ENCODE measurements around the gene COPG1. TPM values are rescaled to one million over a fixed set of nuclear protein-coding genes. Genes with fewer than 3 reads are reported as not detected.
A peak's percentile ranks its signal among the peaks of the same experiment; 100 is the strongest.

COPG1 gene
- total RNA-seq, 1 donor from 2014 or later: 65.4 TPM

DNA sequence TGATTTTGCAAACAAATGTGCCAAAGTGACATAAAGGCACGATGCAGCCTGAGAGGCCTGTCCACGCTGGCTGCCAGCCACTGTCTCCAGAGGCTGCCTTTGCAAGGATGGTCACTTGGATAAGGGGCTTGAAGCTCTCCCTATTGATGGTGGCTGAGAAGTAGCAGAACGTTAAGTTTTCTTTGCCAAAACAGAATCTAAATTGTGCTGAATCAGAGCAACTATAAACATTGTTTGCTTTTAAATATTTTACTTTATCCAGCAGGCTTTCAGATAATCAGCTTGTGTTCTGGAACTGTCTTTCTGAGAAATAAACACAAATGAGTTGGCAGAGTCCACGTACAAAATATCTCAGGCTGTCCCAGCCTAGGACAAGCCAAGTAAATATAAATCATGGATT, 41.9 kb upstream of the COPG1 start:
- Histone ChIP-seq H3K27ac (no peak overlapping the region), H3K27me3 (no peaks in the 10 kb centered on the region), H3K4me2 (no peak overlapping the region), H3K36me3 (no peaks in the 10 kb centered on the region), H2AFZ (replicated peaks) (no peak overlapping the region), H3K79me2 (ENCODE audit: low read depth) (no peaks in the 10 kb centered on the region), H3F3A (ENCODE audit: low read depth) (no peaks in the 10 kb centered on the region), H3K4me3 (no peak overlapping the region), H3K9ac (no peak overlapping the region), H3K4me1 (no peaks in the 10 kb centered on the region), H3K9me3 (ENCODE audit: low read depth) (no peaks in the 10 kb centered on the region), H4K20me1 (ENCODE audit: low read depth) (no peaks in the 10 kb centered on the region)
- no peaks in the 10 kb centered on the region for H3K9me3 Mint-ChIP-seq
- no peak for DNase-seq (ENCODE audit: low spot score)
- no peaks in the 10 kb centered on the region for H3K4me1 Mint-ChIP-seq
- no peaks in the 10 kb centered on the region for H3K27me3 Mint-ChIP-seq (ENCODE audit: insufficient read depth, low read depth)
- H3K36me3 Mint-ChIP-seq: no peaks in the 10 kb centered on the region
- H3K27ac Mint-ChIP-seq: no peak overlapping the region
- H3K4me3 Mint-ChIP-seq: no peak overlapping the region
- TF ChIP-seq, protein P1, sequence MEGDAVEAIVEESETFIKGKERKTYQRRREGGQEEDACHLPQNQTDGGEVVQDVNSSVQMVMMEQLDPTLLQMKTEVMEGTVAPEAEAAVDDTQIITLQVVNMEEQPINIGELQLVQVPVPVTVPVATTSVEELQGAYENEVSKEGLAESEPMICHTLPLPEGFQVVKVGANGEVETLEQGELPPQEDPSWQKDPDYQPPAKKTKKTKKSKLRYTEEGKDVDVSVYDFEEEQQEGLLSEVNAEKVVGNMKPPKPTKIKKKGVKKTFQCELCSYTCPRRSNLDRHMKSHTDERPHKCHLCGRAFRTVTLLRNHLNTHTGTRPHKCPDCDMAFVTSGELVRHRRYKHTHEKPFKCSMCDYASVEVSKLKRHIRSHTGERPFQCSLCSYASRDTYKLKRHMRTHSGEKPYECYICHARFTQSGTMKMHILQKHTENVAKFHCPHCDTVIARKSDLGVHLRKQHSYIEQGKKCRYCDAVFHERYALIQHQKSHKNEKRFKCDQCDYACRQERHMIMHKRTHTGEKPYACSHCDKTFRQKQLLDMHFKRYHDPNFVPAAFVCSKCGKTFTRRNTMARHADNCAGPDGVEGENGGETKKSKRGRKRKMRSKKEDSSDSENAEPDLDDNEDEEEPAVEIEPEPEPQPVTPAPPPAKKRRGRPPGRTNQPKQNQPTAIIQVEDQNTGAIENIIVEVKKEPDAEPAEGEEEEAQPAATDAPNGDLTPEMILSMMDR (IDR thresholded peaks at IDR 0.05): no peak
- no peak for TF ChIP-seq EZH2phosphoT487 (IDR thresholded peaks at IDR 0.05)
- TF ChIP-seq EZH2 (IDR thresholded peaks at IDR 0.05): no peak

DNA sequence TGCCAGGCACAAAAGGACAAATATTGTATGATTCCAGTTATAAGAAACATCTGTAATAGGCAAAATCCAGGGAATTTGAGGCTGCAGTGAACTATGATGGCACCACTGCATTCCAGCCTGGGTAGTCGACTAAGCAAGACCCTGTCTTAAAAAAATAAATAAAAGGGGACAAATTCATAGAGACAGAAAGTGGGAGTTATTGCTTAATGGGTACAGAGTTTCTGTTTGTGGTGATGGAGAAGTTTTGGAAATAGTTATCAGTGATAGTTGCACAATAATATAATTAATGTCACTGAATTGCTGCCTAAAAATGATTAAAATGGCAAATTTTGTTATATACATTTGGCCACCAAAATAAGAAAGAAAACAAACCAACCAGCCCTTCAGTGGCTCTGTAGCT, 38.1 kb upstream of the COPG1 start:
- H2AFZ ChIP-seq (replicated peaks): no peak overlapping the region

DNA sequence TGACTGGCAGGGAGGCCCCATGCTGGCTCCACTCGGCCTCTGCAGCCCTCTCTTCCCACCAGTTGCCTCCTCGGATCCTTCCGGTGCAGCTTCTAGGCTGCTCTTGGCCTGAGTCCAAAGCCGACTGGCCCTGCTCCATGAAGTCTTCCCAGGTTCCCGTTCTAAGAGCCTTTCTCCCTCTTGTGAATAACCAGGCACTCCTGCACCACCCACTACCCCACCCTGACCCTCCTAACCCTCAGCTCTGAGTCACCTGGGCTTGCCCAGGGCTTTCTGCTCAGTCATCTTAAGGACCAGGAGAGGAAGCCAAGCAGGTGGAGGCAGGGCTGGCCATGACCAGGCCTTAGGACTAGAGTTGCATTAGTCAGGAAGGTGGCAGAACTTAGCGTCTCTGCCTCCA, 37.6 kb upstream of the COPG1 start:
- Histone ChIP-seq H3K27me3 (no peaks in the 10 kb centered on the region), H4K20me1 (ENCODE audit: low read depth) (no peaks in the 10 kb centered on the region), H3K79me2 (ENCODE audit: low read depth) (no peaks in the 10 kb centered on the region), H3K36me3 (no peaks in the 10 kb centered on the region), H3F3A (ENCODE audit: low read depth) (no peaks in the 10 kb centered on the region), H3K9me3 (ENCODE audit: low read depth) (no peaks in the 10 kb centered on the region), H3K4me1 (no peaks in the 10 kb centered on the region), H3K27ac (no peak overlapping the region), H3K4me2 (no peak overlapping the region), H2AFZ (replicated peaks) (no peak overlapping the region), H3K9ac (no peak overlapping the region), H3K4me3 (no peak overlapping the region)
- Mint-ChIP-seq H3K4me1 (no peaks in the 10 kb centered on the region), H3K36me3 (no peaks in the 10 kb centered on the region), H3K27ac (peak overlapping the region; percentile 29), H3K9me3 (no peaks in the 10 kb centered on the region), H3K27me3 (ENCODE audit: insufficient read depth, low read depth) (no peaks in the 10 kb centered on the region), H3K4me3 (no peak overlapping the region)
- TF ChIP-seq EZH2 (IDR thresholded peaks at IDR 0.05) (no peak), EZH2phosphoT487 (IDR thresholded peaks at IDR 0.05) (no peak)
- TF ChIP-seq, protein P1 (IDR thresholded peaks at IDR 0.05): no peak
- no peak for DNase-seq (ENCODE audit: low spot score)

More for the DNA sequence above, 38.1 kb upstream of the COPG1 start:
- H3K27me3 Mint-ChIP-seq (ENCODE audit: insufficient read depth, low read depth): no peaks in the 10 kb centered on the region
- Histone ChIP-seq H4K20me1 (ENCODE audit: low read depth) (no peaks in the 10 kb centered on the region), H3K79me2 (ENCODE audit: low read depth) (no peaks in the 10 kb centered on the region), H3K4me1 (no peaks in the 10 kb centered on the region), H3K27ac (no peak overlapping the region), H3K4me3 (no peak overlapping the region), H3K27me3 (no peaks in the 10 kb centered on the region), H3K9me3 (ENCODE audit: low read depth) (no peaks in the 10 kb centered on the region), H3K36me3 (no peaks in the 10 kb centered on the region), H3F3A (ENCODE audit: low read depth) (no peaks in the 10 kb centered on the region), H3K9ac (no peak overlapping the region), H3K4me2 (no peak overlapping the region)
- no peak for DNase-seq (ENCODE audit: low spot score)
- no peaks in the 10 kb centered on the region for H3K9me3 Mint-ChIP-seq
- H3K4me3 Mint-ChIP-seq: no peak overlapping the region
- no peaks in the 10 kb centered on the region for H3K4me1 Mint-ChIP-seq
- TF ChIP-seq, protein P1 (IDR thresholded peaks at IDR 0.05): no peak
- no peak for TF ChIP-seq EZH2 (IDR thresholded peaks at IDR 0.05)
- no peaks in the 10 kb centered on the region for H3K36me3 Mint-ChIP-seq
- H3K27ac Mint-ChIP-seq: no peak overlapping the region

Data from neural progenitor cell (in vitro differentiated cells).